Activated CD4-positive, alpha-beta T cell treated with anti-CD3 and anti-CD28 coated beads, Interleukin-2, amount 10 ng/mL, durations not matched to agents 7 days and 5 days (primary cell): ENCODE measurements around the gene PARD3. TPM values are rescaled to one million over a fixed set of nuclear protein-coding genes. Genes with fewer than 3 reads are reported as not detected.

Source experiments
- CTCF ChIA-PET: fragments of 350-600 bp; sonication (Branson Sonifier 250); formaldehyde crosslinking; loops from one replicate; lab custom pipeline; 2021; ENCODE audit warnings: antibody characterized with exemption; lab: Charles Lee
- POLR2A ChIA-PET: fragments of 350-600 bp; sonication (Branson Sonifier 250); formaldehyde crosslinking; loops from one replicate; lab custom pipeline; 2021; ENCODE audit warnings: antibody characterized with exemption; lab: Charles Lee
- DNase-seq: peaks from one replicate; pipeline ENCODE4 v3.0.0-alpha.2; 2020
- H3K27ac Mint-ChIP-seq: one replicate; pipeline ENCODE4 v1.8.0; 2021; ENCODE audit warnings: mild to moderate bottlenecking, moderate library complexity, mixed read lengths
- H3K27me3 Mint-ChIP-seq: one replicate; pipeline ENCODE4 v1.8.0; 2021; ENCODE audit warnings: mixed read lengths
- H3K36me3 Mint-ChIP-seq: one replicate; pipeline ENCODE4 v1.8.0; 2021; ENCODE audit warnings: low read depth, mixed read lengths
- H3K4me1 Mint-ChIP-seq: one replicate; pipeline ENCODE4 v1.8.0; 2021; ENCODE audit warnings: mixed read lengths
- H3K4me3 Mint-ChIP-seq: one replicate; pipeline ENCODE4 v1.8.0; 2021; ENCODE audit warnings: mild to moderate bottlenecking, moderate library complexity, mixed read lengths
- H3K9me3 Mint-ChIP-seq: one replicate; pipeline ENCODE4 v1.8.0; 2021; ENCODE audit warnings: mixed read lengths
- total RNA-seq, 2 experiments: library from RNA; stranded (reverse); gene quantifications; one replicate each; pipeline ENCODE4 v1.2.3, GENCODE V29; 2021

PARD3 gene
- total RNA-seq, 2 experiments from 2014 or later, result 1.0 to 1.2 TPM

GRCh38 chr10:34781711-34782110 lies 33.4 kb downstream of the PARD3 start:
- Mint-ChIP-seq H3K36me3 (no peaks in the 10 kb centered on the region), H3K27me3 (peaks cover 15% of the 10 kb centered on the region), H3K9me3 (no peaks in the 10 kb centered on the region), H3K4me1 (peaks cover 10% of the 10 kb centered on the region), H3K4me3 (no peak overlapping the region), H3K27ac (no peak overlapping the region)
- DNase-seq, result no peak
- ChIA-PET POLR2A (no interaction called here), CTCF (no interaction called here)

- H3K4me3 Mint-ChIP-seq, result no peak overlapping the region
Measured at GRCh38 chr10:34780818-34781380, 34.2 kb downstream of the PARD3 start.

GRCh38 chr10:34778237-34778636 lies 36.9 kb downstream of the PARD3 start:
- Mint-ChIP-seq H3K36me3 (no peaks in the 10 kb centered on the region), H3K27ac (no peak overlapping the region), H3K4me1 (peaks cover 10% of the 10 kb centered on the region), H3K27me3 (peaks cover 19% of the 10 kb centered on the region), H3K9me3 (no peaks in the 10 kb centered on the region), H3K4me3 (no peak overlapping the region)
- ChIA-PET POLR2A (no interaction called here), CTCF (interaction anchor here (0.6 kb wide), 1 partner anchor 206 kb away, joined by 3 read pairs; no protein-coding TSS in a partner anchor)
- no peak for DNase-seq

More at GRCh38 chr10:34780818-34781380, 34.2 kb downstream of the PARD3 start:
- Mint-ChIP-seq H3K27me3 (peaks cover 15% of the 10 kb centered on the region), H3K4me1 (peaks cover 10% of the 10 kb centered on the region), H3K27ac (no peak overlapping the region), H3K36me3 (no peaks in the 10 kb centered on the region), H3K9me3 (no peaks in the 10 kb centered on the region)
- POLR2A ChIA-PET, result no interaction called here
- DNase-seq, result no peak
- CTCF ChIA-PET, result no interaction called here

GRCh38 chr10:34776090-34776690 lies 38.9 kb downstream of the PARD3 start:
- DNase-seq, result no peak
- no peak overlapping the region for H3K4me3 Mint-ChIP-seq

GRCh38 chr10:34775044-34775637 lies 40.0 kb downstream of the PARD3 start:
- Mint-ChIP-seq H3K27me3 (peaks cover 21% of the 10 kb centered on the region), H3K4me1 (no peaks in the 10 kb centered on the region), H3K27ac (no peak overlapping the region), H3K36me3 (no peaks in the 10 kb centered on the region), H3K4me3 (no peak overlapping the region), H3K9me3 (no peaks in the 10 kb centered on the region)
- no peak for DNase-seq
- POLR2A ChIA-PET, result no interaction called here
- CTCF ChIA-PET, result no interaction called here

More at GRCh38 chr10:34776090-34776690, 38.9 kb downstream of the PARD3 start:
- H3K9me3 Mint-ChIP-seq, result no peaks in the 10 kb centered on the region
- peaks cover 8% of the 10 kb centered on the region for H3K4me1 Mint-ChIP-seq
- POLR2A ChIA-PET, result no interaction called here
- peaks cover 23% of the 10 kb centered on the region for H3K27me3 Mint-ChIP-seq
- CTCF ChIA-PET, result interaction anchor here (1.0 kb wide), 1 partner anchor 349 kb away, joined by 3 read pairs; no protein-coding TSS in a partner anchor
- no peaks in the 10 kb centered on the region for H3K36me3 Mint-ChIP-seq
- H3K27ac Mint-ChIP-seq, result no peak overlapping the region

- Mint-ChIP-seq H3K4me3 (no peak overlapping the region), H3K4me1 (no peaks in the 10 kb centered on the region)
Measured at GRCh38 chr10:34773636-34774630, 41.2 kb downstream of the PARD3 start.

GRCh38 chr10:34771525-34771924 lies 43.6 kb downstream of the PARD3 start:
- Mint-ChIP-seq H3K27ac (no peak overlapping the region), H3K27me3 (peaks cover 15% of the 10 kb centered on the region), H3K4me1 (no peaks in the 10 kb centered on the region), H3K4me3 (no peak overlapping the region), H3K9me3 (no peaks in the 10 kb centered on the region), H3K36me3 (no peaks in the 10 kb centered on the region)
- DNase-seq, result no peak
- ChIA-PET CTCF (interaction anchor here (0.5 kb wide), 1 partner anchor 76 kb away, joined by 3 read pairs; no protein-coding TSS in a partner anchor), POLR2A (no interaction called here)

More at GRCh38 chr10:34773636-34774630, 41.2 kb downstream of the PARD3 start:
- ChIA-PET CTCF (no interaction called here), POLR2A (no interaction called here)
- Mint-ChIP-seq H3K27ac (no peak overlapping the region), H3K36me3 (no peaks in the 10 kb centered on the region), H3K9me3 (no peaks in the 10 kb centered on the region), H3K27me3 (peaks cover 15% of the 10 kb centered on the region)
- DNase-seq, result no peak

GRCh38 chr10:34771106-34771505 lies 44.0 kb downstream of the PARD3 start:
- Mint-ChIP-seq H3K27me3 (peaks cover 15% of the 10 kb centered on the region), H3K27ac (no peak overlapping the region), H3K36me3 (no peaks in the 10 kb centered on the region), H3K4me1 (no peaks in the 10 kb centered on the region), H3K9me3 (no peaks in the 10 kb centered on the region), H3K4me3 (no peak overlapping the region)
- ChIA-PET POLR2A (no interaction called here), CTCF (no interaction called here)
- DNase-seq, result no peak

GRCh38 chr10:34769899-34770298 lies 45.2 kb downstream of the PARD3 start:
- Mint-ChIP-seq H3K4me1 (no peaks in the 10 kb centered on the region), H3K4me3 (no peak overlapping the region), H3K9me3 (no peaks in the 10 kb centered on the region), H3K27me3 (peaks cover 13% of the 10 kb centered on the region), H3K36me3 (no peaks in the 10 kb centered on the region), H3K27ac (no peak overlapping the region)
- ChIA-PET CTCF (no interaction called here), POLR2A (no interaction called here)
- no peak for DNase-seq

- DNase-seq, result no peak
- Mint-ChIP-seq H3K9me3 (no peaks in the 10 kb centered on the region), H3K27ac (no peak overlapping the region), H3K4me3 (no peak overlapping the region), H3K36me3 (no peaks in the 10 kb centered on the region), H3K4me1 (no peaks in the 10 kb centered on the region), H3K27me3 (peaks cover 12% of the 10 kb centered on the region)
- ChIA-PET POLR2A (no interaction called here), CTCF (no interaction called here)
Measured at GRCh38 chr10:34768972-34769330, 46.1 kb downstream of the PARD3 start.

GRCh38 chr10:34768261-34768971 lies 46.7 kb downstream of the PARD3 start:
- Mint-ChIP-seq H3K4me3 (no peak overlapping the region), H3K36me3 (no peaks in the 10 kb centered on the region), H3K27me3 (peaks cover 10% of the 10 kb centered on the region), H3K4me1 (no peaks in the 10 kb centered on the region), H3K27ac (no peak overlapping the region), H3K9me3 (no peaks in the 10 kb centered on the region)
- CTCF ChIA-PET, result no interaction called here
- DNase-seq, result no peak
- POLR2A ChIA-PET, result no interaction called here

GRCh38 chr10:34766811-34767494 lies 48.1 kb downstream of the PARD3 start:
- no peaks in the 10 kb centered on the region for H3K36me3 Mint-ChIP-seq
- no peak overlapping the region for H3K4me3 Mint-ChIP-seq
- no peak overlapping the region for H3K27ac Mint-ChIP-seq
- ChIA-PET CTCF (interaction anchor here (0.5 kb wide), 1 partner anchor 727 kb away, joined by 4 read pairs; no protein-coding TSS in a partner anchor), POLR2A (no interaction called here)
- DNase-seq, result no peak
- no peaks in the 10 kb centered on the region for H3K4me1 Mint-ChIP-seq
- peaks cover 10% of the 10 kb centered on the region for H3K27me3 Mint-ChIP-seq
- H3K9me3 Mint-ChIP-seq, result no peaks in the 10 kb centered on the region
